GM19351 (cell line): ENCODE data around the gene BCAR1.
"Not testable (repeated sequence)": the region's sequence is repeated elsewhere in the genome, so short reads cannot be mapped to it uniquely, and the experiment has no call there.

Source experiments
- ATAC-seq: cut with Tn5 transposase; IDR thresholded peaks from one replicate; pipeline ENCODE4 v1.9.1; 2021; ENCODE audit warnings: mild to moderate bottlenecking, moderate library complexity; ENCODE audit not compliant: unreplicated experiment

The BCAR1 gene, protein sequence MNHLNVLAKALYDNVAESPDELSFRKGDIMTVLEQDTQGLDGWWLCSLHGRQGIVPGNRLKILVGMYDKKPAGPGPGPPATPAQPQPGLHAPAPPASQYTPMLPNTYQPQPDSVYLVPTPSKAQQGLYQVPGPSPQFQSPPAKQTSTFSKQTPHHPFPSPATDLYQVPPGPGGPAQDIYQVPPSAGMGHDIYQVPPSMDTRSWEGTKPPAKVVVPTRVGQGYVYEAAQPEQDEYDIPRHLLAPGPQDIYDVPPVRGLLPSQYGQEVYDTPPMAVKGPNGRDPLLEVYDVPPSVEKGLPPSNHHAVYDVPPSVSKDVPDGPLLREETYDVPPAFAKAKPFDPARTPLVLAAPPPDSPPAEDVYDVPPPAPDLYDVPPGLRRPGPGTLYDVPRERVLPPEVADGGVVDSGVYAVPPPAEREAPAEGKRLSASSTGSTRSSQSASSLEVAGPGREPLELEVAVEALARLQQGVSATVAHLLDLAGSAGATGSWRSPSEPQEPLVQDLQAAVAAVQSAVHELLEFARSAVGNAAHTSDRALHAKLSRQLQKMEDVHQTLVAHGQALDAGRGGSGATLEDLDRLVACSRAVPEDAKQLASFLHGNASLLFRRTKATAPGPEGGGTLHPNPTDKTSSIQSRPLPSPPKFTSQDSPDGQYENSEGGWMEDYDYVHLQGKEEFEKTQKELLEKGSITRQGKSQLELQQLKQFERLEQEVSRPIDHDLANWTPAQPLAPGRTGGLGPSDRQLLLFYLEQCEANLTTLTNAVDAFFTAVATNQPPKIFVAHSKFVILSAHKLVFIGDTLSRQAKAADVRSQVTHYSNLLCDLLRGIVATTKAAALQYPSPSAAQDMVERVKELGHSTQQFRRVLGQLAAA

GRCh38 chr16:75251280-75252048, at the start of gene BCAR1:
BCAR1 (minus strand) TSS chr16:75251624; CDS start chr16:75251482, 142 bp downstream.
- ATAC-seq: peak; percentile 77

DNA sequence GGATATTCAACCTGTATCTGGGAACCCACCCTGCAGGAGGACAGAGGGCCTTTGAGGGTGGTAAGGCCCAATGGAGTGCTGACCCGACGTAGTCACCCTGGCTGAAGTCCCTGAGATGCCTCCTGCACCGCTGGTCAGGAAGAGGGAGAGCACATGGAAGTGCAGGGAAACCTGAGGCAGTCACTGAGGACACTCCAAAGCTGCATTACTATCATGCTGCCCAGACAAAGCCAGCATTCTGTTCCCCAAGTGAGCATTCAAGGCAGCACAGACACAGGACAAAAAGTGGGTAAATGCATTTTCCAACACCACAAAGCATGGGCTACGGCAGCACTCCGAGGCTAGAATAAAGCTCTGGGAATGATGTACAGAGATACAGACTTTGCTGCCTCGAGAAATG, 46.8 kb upstream of the BCAR1 start:
- no peak for ATAC-seq

DNA sequence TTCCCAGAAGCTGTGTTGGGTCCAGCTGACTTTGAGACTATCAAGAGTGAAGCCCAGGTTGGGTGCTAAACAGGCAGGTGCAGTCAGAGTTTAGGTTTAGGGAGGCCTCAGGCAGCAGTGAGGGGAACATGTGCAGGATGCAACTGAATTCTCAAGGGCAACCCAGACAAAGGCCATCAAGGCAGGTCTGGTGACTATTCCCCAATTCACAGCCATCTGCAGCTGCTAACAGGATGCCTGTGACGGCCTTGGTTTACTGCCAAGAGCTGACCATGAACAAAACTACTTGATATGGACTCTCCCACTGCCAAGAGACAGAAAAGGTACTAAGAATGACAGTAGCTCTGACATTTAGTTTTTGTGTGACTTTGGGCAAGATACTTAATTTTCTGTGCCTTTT, 45.2 kb upstream of the BCAR1 start:
- no peak for ATAC-seq

GRCh38 chr16:75294773-75295459, 43.5 kb upstream of the BCAR1 start:
- no peak for ATAC-seq

- no peak for ATAC-seq
These were observed 42.3 kb upstream of the BCAR1 start for GRCh38 chr16:75293772-75294171.

- no peak for ATAC-seq
These were observed 41.7 kb upstream of the BCAR1 start for GRCh38 chr16:75293173-75293572.

- ATAC-seq: no peak
These were observed 41.3 kb upstream of the BCAR1 start for GRCh38 chr16:75292691-75293090.

GRCh38 chr16:75289189-75289588, 37.8 kb upstream of the BCAR1 start:
- no peak for ATAC-seq

GRCh38 chr16:75288596-75289120, 37.2 kb upstream of the BCAR1 start:
- ATAC-seq: no peak

GRCh38 chr16:75288181-75288580, 36.8 kb upstream of the BCAR1 start:
- ATAC-seq: no peak

GRCh38 chr16:75287708-75288107, 36.3 kb upstream of the BCAR1 start:
- no peak for ATAC-seq

- ATAC-seq: no peak
These were observed 35.0 kb upstream of the BCAR1 start for GRCh38 chr16:75286389-75286788.

DNA sequence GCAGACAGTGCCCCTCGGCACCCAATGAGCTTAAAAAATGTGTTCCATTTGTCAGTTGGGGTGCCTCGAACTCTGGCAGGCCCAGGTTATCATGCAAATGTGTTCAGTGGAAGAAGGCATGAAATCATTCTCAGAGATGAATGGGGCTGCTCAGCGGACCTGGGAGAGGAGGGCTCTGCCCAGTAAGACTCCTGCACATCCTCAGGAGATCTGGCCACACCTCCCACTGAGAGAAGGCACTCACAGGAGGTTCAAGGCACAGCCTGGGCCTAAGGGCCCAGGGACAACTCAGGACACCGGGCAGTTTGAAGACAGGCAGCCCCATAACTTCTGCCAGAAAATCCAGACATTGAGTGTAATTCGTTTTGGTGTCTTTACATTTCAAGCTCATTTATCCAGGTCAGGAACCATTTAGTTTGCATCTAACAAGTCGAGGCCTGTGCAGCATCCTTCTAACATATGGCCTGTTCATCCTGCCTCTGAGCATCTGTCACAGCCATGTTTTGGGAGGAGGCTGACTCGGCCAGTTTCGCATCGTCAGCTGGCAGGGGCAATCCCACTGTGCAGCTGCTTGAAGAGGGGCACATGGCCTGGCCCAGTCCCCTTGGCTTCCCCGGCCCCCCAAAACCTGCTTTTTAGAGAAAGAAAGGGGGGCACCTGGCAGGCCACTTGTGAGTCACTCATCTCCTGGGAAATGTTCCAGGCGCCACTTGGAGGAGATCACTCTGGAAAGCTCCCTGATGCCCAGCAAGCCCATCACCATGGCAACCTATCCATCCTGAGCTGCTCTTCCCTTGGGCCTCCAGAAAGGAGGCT, 31.2 kb upstream of the BCAR1 start:
- no peak for ATAC-seq

DNA sequence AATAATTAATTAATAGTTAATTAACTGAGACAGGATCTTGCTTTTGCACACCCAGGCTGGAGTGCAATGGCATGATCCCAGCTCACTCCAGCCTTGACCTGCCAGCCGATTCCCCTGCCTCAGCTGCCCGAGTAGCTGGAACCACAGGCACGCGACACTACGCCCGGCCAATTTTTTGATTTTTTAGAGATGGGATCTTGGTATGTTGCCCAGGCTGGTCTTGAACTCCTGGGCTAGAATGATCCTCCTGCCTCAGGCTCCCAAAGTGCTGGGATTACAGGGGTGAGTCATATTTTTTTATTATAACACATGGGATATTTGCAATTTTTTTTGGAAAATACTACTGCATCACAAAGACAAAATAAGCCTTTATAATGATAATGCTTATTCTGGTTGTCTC, 30.4 kb upstream of the BCAR1 start:
- ATAC-seq: no peak

GRCh38 chr16:75281009-75281408, 29.6 kb upstream of the BCAR1 start:
- not testable (repeated sequence) for ATAC-seq

- ATAC-seq: no peak
These were observed 28.9 kb upstream of the BCAR1 start for GRCh38 chr16:75280331-75280804.

DNA sequence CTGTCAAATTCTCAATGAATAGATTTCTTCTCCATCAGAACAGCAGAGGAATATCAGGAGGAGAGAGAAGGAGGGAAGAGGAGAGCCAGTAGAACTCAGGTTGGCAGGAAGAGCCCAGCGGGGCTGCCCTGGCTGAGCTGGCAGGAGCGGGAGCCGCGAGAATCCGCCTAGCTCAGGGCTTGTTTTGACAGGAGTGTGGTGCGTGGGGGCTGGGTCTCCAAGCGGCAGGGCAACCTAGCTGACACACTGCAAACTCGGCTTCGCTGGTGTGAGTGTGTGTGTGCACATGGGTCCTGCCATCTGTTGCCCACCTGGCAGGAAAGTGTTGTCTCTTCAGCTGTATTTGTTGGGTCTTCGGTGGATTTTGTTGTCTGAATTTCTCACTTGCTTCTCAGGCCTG, 27.9 kb upstream of the BCAR1 start:
- no peak for ATAC-seq

GRCh38 chr16:75273054-75273925, 21.9 kb upstream of the BCAR1 start:
- ATAC-seq: no peak
